ENCODE results near the gene SERPINB11.

GRCh38 chr18:63725682-63726480 is 23.1 kb downstream of the SERPINB11 start:
- TF ChIP-seq CTCF (IDR thresholded peaks at IDR 0.05; ENCODE audit: low read depth, low read length, missing input control) (no peak), TAF1 (conservative IDR thresholded peaks at IDR 0.05) (no peak), GABPA (IDR thresholded peaks at IDR 0.05 in 1 of 2, conservative IDR thresholded peaks at IDR 0.05 in 1 of 2) (no peak), RXRA (IDR thresholded peaks at IDR 0.05) (no peak), ZBTB33 (IDR thresholded peaks at IDR 0.05) (no peak), JUND (IDR thresholded peaks at IDR 0.05) (no peak), FOXA1 (IDR thresholded peaks at IDR 0.05) (no peak), EGR1 (IDR thresholded peaks at IDR 0.05; ENCODE audit: low read depth in 2 of 2) (no peak), REST (IDR thresholded peaks at IDR 0.05) (no peak), RAD21 (IDR thresholded peaks at IDR 0.05) (no peak), MAX (IDR thresholded peaks at IDR 0.05) (no peak), SP1 (IDR thresholded peaks at IDR 0.05) (no peak)
